Loucy (cell line): Measurements from ENCODE around the gene C2.

Experiments
- EZH2phosphoT487 ChIP-seq: fragments of 200-600 bp; IDR thresholded peaks from 2 replicates; pipeline ENCODE4 v1.6.1; 2018; ENCODE audit warnings: antibody characterized with exemption, mild to moderate bottlenecking, moderate library complexity, borderline replicate concordance
- TF ChIP-seq, protein P1 (sequence below): fragments of 200-600 bp; sonication (generic); conservative IDR thresholded peaks from 2 replicates; pipeline ENCODE4 v1.5.1; 2014; ENCODE audit warnings: mild to moderate bottlenecking, antibody characterized with exemption, low read length

DNA sequence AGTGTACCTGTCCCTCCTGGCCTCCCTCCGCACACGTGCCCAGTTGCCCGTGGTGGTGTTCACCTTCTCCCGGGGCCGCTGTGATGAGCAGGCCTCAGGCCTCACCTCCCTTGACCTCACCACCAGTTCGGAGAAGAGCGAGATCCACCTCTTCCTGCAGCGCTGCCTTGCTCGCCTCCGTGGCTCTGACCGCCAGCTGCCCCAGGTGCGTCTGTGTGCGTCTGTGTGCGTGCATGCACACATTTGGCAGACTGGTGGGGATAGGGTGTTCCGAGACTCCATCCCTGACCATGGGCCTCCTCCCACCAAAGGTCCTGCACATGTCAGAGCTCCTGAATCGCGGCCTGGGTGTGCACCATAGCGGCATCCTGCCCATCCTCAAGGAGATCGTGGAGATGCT lies 36.4 kb downstream of the C2 start:
- TF ChIP-seq, protein P1, sequence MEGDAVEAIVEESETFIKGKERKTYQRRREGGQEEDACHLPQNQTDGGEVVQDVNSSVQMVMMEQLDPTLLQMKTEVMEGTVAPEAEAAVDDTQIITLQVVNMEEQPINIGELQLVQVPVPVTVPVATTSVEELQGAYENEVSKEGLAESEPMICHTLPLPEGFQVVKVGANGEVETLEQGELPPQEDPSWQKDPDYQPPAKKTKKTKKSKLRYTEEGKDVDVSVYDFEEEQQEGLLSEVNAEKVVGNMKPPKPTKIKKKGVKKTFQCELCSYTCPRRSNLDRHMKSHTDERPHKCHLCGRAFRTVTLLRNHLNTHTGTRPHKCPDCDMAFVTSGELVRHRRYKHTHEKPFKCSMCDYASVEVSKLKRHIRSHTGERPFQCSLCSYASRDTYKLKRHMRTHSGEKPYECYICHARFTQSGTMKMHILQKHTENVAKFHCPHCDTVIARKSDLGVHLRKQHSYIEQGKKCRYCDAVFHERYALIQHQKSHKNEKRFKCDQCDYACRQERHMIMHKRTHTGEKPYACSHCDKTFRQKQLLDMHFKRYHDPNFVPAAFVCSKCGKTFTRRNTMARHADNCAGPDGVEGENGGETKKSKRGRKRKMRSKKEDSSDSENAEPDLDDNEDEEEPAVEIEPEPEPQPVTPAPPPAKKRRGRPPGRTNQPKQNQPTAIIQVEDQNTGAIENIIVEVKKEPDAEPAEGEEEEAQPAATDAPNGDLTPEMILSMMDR: no peak
- TF ChIP-seq EZH2phosphoT487: no peak
